ENCODE measurements around the gene TIAM1. TPM values are rescaled to one million over a fixed set of nuclear protein-coding genes. Genes with fewer than 3 reads are reported as not detected.

Gene TIAM1
- total RNA-seq, 1 donor: 16.3 TPM

DNA sequence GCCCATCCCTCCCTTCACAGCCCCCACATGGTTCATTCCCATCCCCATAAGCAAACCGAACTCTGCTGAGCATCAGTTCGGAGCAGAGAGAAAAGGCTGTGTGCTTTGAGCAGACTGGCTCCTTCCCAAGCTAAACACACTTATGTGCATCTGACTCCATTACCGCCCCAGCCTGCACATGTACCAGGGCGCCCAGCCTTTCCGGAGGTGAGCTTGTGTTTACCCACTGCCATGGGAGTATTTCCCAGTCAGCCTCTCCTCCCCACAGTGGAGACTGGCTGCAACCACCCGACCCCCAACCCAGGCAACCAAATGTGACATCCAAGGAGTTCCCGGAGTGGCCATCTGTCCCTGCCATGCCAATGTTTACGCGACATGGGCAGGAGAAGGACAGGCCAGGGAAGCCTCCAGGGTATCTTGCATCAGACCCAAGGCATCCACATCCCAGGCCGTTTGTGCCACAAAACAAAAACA lies 9.4 kb downstream of the TIAM1 start:
- DNase-seq (ENCODE audit: insufficient read length, low spot score, missing footprints): no peak
- peak overlapping the region; percentile 15 for H3K27ac ChIP-seq (ENCODE audit: low read depth, low read length)

GRCh38 chr21:31332525-31332924 lies 11.5 kb downstream of the TIAM1 start:
- Histone ChIP-seq H3K36me3 (ENCODE audit: insufficient read depth, low read length) (no peaks in the 10 kb centered on the region), H3K4me3 (ENCODE audit: insufficient read depth, low read length) (no peak overlapping the region), H3K9me3 (ENCODE audit: low read depth, low read length) (no peaks in the 10 kb centered on the region)

More for the DNA sequence above, 9.4 kb downstream of the TIAM1 start:
- no peak for TF ChIP-seq CTCF (IDR thresholded peaks at IDR 0.05; ENCODE audit: extremely low read depth, low read depth, low read length)
- Histone ChIP-seq H3K9me3 (ENCODE audit: low read depth, low read length) (no peaks in the 10 kb centered on the region), H3K27me3 (ENCODE audit: insufficient read depth, low read length) (no peaks in the 10 kb centered on the region), H2AFZ (ENCODE audit: low read length) (peak overlapping the region; percentile 79), H4K20me1 (ENCODE audit: insufficient read depth, low read length) (no peaks in the 10 kb centered on the region), H3K4me2 (ENCODE audit: insufficient read depth, low read length) (peak overlapping the region; percentile 78), H3K4me3 (ENCODE audit: insufficient read depth, low read length) (peak overlapping the region; percentile 44), H3K36me3 (ENCODE audit: insufficient read depth, low read length) (peaks cover 3% of the 10 kb centered on the region), H3K79me2 (ENCODE audit: insufficient read depth, low read length) (no peaks in the 10 kb centered on the region), H3K4me1 (ENCODE audit: insufficient read depth, low read length) (peaks cover 26% of the 10 kb centered on the region)

GRCh38 chr21:31331231-31331630 lies 12.8 kb downstream of the TIAM1 start:
- no peaks in the 10 kb centered on the region for H4K20me1 ChIP-seq (ENCODE audit: insufficient read depth, low read length)
- H3K36me3 ChIP-seq (ENCODE audit: insufficient read depth, low read length): no peaks in the 10 kb centered on the region
- DNase-seq (ENCODE audit: insufficient read length, low spot score, missing footprints): no peak
- no peak overlapping the region for H3K27ac ChIP-seq (ENCODE audit: low read depth, low read length)
- H2AFZ ChIP-seq (ENCODE audit: low read length): no peak overlapping the region
- H3K9me3 ChIP-seq (ENCODE audit: low read depth, low read length): no peaks in the 10 kb centered on the region
- H3K4me2 ChIP-seq (ENCODE audit: insufficient read depth, low read length): no peak overlapping the region
- no peak overlapping the region for H3K4me3 ChIP-seq (ENCODE audit: insufficient read depth, low read length)
- H3K27me3 ChIP-seq (ENCODE audit: insufficient read depth, low read length): no peaks in the 10 kb centered on the region
- no peaks in the 10 kb centered on the region for H3K79me2 ChIP-seq (ENCODE audit: insufficient read depth, low read length)
- peaks cover 24% of the 10 kb centered on the region for H3K4me1 ChIP-seq (ENCODE audit: insufficient read depth, low read length)
- TF ChIP-seq CTCF (IDR thresholded peaks at IDR 0.05; ENCODE audit: extremely low read depth, low read depth, low read length): no peak

More at GRCh38 chr21:31332525-31332924, 11.5 kb downstream of the TIAM1 start:
- no peak overlapping the region for H3K4me2 ChIP-seq (ENCODE audit: insufficient read depth, low read length)
- no peak overlapping the region for H3K27ac ChIP-seq (ENCODE audit: low read depth, low read length)
- H3K4me1 ChIP-seq (ENCODE audit: insufficient read depth, low read length): peaks cover 26% of the 10 kb centered on the region
- TF ChIP-seq CTCF (IDR thresholded peaks at IDR 0.05; ENCODE audit: extremely low read depth, low read depth, low read length): no peak
- H3K79me2 ChIP-seq (ENCODE audit: insufficient read depth, low read length): no peaks in the 10 kb centered on the region
- H4K20me1 ChIP-seq (ENCODE audit: insufficient read depth, low read length): no peaks in the 10 kb centered on the region
- DNase-seq (ENCODE audit: insufficient read length, low spot score, missing footprints): no peak
- H2AFZ ChIP-seq (ENCODE audit: low read length): no peak overlapping the region
- H3K27me3 ChIP-seq (ENCODE audit: insufficient read depth, low read length): no peaks in the 10 kb centered on the region

DNA sequence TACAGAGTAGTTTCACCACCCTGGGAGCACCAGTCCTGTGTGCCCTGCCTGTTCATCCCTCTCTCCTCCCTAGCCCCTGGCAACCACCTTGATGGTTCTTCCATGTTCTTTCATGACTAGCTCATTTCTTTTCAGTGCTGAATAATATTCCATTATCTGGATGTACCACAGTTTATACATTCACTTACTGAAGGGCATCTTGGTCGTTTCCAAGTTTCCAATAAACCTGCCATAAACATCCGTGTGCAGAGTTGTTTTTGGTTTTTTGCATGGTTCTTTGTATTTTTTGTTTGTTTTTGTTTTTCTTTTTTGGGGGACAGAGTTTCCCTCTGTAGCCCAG lies 13.9 kb downstream of the TIAM1 start:
- no peaks in the 10 kb centered on the region for H3K36me3 ChIP-seq (ENCODE audit: insufficient read depth, low read length)
- H3K4me3 ChIP-seq (ENCODE audit: insufficient read depth, low read length): no peak overlapping the region
- no peak for TF ChIP-seq CTCF (IDR thresholded peaks at IDR 0.05; ENCODE audit: extremely low read depth, low read depth, low read length)
- DNase-seq (ENCODE audit: insufficient read length, low spot score, missing footprints): no peak
- no peak overlapping the region for H3K27ac ChIP-seq (ENCODE audit: low read depth, low read length)
- H3K27me3 ChIP-seq (ENCODE audit: insufficient read depth, low read length): no peaks in the 10 kb centered on the region
- H3K4me2 ChIP-seq (ENCODE audit: insufficient read depth, low read length): no peak overlapping the region
- peaks cover 15% of the 10 kb centered on the region for H3K4me1 ChIP-seq (ENCODE audit: insufficient read depth, low read length)
- no peak overlapping the region for H2AFZ ChIP-seq (ENCODE audit: low read length)
- H3K79me2 ChIP-seq (ENCODE audit: insufficient read depth, low read length): no peaks in the 10 kb centered on the region
- H4K20me1 ChIP-seq (ENCODE audit: insufficient read depth, low read length): no peaks in the 10 kb centered on the region
- no peaks in the 10 kb centered on the region for H3K9me3 ChIP-seq (ENCODE audit: low read depth, low read length)
